CD4-positive, alpha-beta T cell treated with Interleukin-10 for 1 hour (primary cell): Measurements from ENCODE around the gene SRGAP3.

Experiments
- DNase-seq: peaks from one replicate; pipeline ENCODE4 v3.0.0-alpha.2; 2020

SRGAP3 gene

DNA sequence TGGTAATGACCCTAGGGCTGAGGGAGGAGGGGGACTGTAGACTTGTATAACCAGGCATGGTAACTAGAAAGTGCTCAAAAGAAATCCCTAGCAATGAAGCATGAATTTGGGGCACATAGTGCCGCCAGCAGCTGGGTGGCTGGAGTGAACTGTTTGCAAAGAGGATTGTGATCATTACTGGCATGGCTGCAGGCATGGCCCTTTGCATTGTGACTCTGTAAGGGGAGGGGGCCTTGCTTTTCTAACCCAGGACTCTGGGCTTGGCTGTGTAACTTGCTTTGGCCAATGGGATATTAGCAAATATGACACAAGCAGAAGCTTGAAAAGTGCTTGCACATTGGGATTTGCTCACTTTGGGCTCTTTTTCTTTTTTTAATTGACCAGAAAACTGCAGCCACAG, 173.7 kb downstream of the SRGAP3 start:
- no peak for DNase-seq

DNA sequence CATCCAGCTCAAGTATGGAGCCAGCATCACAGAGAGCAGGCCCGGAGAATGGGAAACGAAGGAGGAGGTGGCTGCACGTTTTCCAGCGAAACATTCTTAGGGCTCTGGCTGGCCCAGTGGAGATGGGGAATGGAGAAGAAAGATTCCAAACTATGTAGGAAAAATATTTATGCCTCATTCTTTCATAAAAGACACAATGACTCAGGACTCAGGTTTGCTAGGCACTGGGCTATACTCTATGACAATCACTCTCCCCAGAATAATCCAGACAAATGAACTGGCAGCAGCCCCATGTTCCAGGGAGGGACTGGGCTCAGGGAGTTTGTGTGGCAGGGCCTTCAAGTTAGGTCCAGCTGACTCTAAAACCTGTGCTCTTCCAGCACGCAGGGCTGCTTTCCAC, 175.4 kb downstream of the SRGAP3 start:
- DNase-seq, result no peak

- DNase-seq, result no peak
These were observed 176.8 kb downstream of the SRGAP3 start for GRCh38 chr3:9072667-9073009.

- DNase-seq, result no peak
These were observed 177.3 kb downstream of the SRGAP3 start for GRCh38 chr3:9071936-9072666.

DNA sequence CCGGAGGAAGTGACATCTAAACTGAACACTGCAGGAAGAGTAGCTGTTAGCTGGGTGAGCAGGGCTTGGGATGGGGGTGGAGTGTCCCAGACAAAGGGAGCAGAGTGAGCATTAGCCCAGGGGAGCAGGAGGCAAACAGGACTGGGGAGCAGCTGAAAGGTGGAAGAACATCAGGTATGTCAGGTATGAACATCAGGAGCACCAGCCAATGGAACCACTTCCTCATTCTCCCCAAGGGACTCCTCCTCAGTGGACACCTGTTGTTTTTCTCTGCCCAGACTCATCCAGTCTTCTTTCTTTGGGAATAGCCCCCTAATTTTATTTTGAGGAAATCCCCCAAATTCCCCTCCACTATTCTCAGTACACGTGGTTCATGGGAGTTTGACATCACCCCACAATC, 178.5 kb downstream of the SRGAP3 start:
- DNase-seq, result no peak

DNA sequence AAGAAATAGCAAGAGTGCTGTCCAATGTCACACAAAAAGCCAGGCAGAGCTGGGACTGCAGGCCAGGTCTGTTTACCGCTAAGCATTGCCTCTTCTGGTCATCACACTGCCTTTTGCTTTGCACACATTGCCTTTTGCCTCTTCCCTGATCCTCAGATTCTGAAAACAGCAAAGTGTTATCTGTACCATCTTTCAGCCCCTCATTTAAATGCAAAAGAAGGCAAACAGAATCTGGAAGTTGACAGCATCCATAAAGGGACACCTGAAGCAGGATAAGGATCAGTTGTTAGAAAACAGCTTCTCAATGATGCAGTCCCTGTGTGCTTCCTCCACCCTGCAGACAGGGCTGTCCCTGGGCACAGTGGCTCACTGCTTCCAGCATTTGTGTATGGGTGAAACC, 179.5 kb downstream of the SRGAP3 start:
- DNase-seq, result no peak

DNA sequence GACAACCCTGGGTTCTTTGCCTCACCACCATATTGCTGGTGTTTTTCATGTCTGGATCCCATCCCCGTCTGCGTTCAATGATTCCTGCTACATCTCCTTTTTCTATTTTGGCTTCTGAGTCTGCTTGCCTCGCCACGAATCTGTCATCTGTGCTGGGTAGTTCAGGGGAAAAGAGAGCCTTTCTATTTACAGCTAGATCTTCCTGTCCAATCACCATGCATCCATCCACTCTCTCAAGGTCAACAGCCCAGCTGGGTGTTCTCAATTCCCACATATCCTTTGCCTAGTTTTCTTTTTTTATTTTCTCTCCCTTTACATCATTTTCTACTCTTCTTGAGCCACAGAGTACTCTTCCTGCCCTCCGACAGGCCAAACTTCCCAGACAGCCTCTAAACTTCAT, 181.4 kb downstream of the SRGAP3 start:
- DNase-seq, result no peak

GRCh38 chr3:9067352-9067975, 182.0 kb downstream of the SRGAP3 start:
- peak; percentile 25 for DNase-seq

DNA sequence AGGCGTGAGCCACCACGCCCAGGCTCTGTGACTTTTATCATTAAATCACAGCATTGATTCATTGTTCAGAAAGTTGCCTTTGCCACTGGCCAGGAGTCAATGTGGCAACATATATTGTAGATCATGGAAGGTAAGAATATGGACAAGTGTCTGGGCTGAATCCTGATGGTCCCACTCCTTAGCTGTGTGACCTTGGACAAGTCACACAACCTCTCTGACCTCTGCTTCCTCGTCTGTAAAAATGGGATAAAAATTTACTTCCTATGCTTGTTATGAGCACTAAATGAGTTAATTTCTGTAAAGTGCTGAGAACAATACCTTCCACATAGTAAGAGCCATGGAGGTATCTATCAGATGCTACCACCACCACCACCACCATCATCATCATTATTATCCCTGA, 182.7 kb downstream of the SRGAP3 start:
- DNase-seq, result no peak

DNA sequence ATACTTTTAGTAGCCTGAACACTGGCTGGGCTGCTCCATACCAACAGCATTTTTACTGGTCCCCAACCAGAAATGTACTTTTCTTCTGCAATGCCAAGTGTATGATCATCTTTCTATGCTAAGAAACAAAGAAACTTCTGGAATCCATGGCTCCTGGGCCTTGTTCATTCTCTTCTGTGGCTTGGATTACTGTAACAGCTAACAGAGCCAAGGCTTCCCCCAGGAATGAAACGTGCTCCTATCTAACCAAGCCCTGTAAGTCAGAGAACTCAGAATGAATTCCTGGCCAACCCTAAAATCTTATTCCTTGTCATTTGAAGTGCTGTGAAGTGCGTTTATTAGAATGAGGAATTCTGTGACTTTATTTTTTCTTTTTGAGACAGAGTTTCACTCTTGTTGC, 183.3 kb downstream of the SRGAP3 start:
- no peak for DNase-seq

DNA sequence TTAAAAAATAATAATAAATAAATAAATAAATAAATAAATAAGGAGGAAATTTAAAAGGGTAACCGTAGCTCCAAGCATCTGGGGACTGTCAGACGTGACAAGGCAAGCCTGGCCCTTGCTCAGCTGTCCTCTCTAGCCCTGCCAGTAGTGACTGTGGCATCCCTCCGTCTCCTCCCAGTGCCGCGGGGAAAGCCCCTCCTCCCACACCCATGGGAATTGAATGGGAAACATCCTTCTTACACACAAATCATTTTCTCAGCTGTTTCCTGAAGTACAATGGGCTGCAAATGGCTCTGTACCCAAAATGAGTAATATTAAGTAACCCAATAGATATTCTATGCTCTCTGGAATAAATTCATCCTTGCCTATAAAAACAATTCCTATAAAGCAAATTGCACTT, 184.6 kb downstream of the SRGAP3 start:
- no peak for DNase-seq

GRCh38 chr3:9064251-9064650, 185.2 kb downstream of the SRGAP3 start:
- DNase-seq, result no peak

DNA sequence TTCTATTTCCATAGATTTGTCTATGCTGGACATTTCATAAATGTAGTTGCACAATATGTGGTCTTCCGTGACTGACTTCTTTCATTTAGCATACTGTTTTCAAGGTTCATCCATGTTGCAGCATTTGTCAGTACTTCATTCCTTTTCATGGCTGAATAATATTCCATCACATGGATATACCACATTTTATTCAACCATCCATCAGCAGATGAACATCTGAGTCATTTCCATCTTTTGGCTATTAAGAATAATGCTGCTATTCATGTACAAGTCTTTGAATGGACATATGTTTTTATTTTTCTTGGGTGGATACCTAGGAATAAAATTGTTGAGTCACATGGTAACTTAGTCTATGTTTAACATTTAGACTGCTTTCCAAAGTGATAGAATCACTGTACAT, 186.9 kb downstream of the SRGAP3 start:
- no peak for DNase-seq

DNA sequence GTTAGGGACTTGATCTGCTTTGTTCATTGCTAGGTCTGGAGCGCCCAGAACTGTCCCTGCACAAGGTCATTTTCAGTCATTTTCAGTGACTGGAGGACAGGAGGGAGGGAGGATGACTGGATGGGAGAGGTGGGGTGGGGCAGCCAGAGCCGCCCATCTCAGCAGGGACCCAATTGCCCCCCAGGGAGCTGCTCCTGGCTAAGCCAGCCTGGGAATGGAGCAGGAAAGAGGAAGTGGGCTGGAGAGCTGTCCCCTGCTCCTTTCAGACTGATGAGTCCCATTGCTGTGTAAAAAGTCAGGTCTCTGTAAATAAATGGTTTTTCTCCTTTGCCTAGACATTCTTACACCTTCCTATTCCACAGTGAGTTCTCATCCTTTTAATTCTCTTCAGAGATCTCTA, 187.8 kb downstream of the SRGAP3 start:
- DNase-seq, result no peak

GRCh38 chr3:9059489-9060400, 189.7 kb downstream of the SRGAP3 start:
- DNase-seq, result no peak

DNA sequence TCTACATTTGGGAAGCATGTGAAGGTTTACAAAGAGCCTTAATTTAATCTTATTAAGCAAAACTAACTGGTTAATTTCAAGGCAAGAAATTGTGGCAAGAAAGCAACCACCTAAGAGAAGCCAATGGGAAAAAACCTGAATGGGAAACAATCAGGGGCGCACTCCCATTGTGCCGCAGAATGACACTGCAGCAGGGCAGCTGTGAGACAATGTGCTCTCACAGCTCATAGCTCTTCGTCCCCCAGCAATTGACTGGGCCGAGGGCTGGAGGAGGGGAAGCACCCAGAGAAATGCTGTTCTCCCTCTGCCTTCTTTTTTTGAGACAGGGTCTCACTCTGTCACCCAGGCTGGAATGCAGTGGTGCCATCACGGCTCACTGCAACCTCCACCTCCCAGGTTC, 192.9 kb downstream of the SRGAP3 start:
- no peak for DNase-seq

DNA sequence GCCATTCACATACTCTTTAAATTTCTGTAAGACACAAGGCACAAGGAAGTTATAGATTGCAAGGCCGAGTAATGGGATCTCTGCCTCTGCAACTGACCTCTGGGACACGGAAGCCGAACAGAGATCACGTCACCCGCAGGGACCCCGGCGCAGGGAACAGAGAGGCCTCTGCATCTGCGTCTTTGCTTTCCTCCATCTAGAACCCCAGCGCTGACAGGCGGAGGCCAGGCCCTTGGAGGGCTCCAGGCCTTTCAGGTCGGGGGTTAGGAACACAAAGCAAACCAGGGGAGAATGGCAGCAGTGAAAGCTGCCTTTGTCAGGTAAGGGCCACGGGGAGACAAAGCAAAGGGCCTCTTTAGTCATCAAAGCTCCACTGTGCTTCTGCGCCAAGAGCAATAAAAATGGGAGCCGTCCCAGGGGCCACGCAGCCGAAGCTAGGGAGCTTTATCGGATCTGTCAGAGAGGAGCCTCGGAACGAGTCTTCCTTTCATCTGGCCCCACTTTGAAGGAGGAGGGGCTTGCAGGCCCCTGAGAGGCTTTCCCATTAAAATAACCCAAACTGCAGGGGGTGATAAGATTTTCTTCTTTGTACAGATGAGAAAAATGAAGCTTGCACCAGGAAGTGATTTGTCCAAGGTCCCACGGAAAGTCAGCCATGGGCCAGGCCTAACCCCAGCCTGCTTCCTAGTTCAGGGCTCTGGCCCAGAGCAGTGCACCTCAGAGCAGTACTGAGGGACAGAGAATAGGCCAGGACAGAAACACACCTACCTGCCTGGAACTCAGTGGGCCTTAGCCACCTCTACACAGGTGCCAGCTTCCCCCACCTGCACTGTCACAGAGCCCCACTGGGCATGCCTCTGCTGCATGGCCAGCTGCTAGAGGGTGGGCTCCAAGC, 201.7 kb downstream of the SRGAP3 start:
- no peak for DNase-seq

GRCh38 chr3:9045371-9045770, 204.1 kb downstream of the SRGAP3 start:
- no peak for DNase-seq

DNA sequence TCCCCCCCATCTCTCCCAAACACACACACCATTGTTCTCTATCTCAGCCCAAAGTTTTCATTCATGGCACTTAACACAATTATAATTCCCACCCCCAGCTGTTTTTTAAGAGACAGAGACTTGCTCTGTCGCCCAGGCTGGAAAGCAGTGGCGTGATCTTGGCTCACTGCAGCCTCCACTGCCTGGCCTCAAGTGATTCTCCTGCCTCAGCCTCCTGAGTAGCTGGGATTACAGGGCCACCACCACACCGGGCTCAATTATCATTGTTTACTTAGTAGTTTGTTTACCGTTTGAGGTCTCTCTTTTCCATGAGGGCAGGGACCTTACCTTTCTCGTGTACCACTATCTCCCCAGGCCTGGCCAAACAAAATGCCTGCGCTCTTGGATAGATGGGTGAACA, 206.4 kb downstream of the SRGAP3 start:
- no peak for DNase-seq

DNA sequence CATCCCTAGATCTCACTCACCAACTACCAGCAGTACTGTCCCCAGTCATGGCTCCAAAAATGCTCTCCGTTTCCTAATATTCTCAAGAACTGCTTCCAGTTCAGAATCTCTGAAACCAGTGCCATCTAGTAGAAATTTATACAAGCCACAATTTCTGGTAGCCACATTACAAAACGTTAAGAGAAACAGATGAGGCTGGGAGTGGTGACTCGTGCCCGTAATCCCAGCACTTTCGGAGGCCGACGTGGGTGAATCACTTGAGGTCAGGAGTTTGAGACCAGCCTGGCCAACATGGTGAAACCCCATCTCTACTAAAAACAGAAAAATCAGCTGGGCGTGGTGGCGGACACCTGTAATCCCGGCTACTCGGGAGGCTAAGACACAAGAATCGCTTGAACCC, 207.8 kb downstream of the SRGAP3 start:
- DNase-seq, result no peak

GRCh38 chr3:9040996-9041395, 208.4 kb downstream of the SRGAP3 start:
- no peak for DNase-seq

DNA sequence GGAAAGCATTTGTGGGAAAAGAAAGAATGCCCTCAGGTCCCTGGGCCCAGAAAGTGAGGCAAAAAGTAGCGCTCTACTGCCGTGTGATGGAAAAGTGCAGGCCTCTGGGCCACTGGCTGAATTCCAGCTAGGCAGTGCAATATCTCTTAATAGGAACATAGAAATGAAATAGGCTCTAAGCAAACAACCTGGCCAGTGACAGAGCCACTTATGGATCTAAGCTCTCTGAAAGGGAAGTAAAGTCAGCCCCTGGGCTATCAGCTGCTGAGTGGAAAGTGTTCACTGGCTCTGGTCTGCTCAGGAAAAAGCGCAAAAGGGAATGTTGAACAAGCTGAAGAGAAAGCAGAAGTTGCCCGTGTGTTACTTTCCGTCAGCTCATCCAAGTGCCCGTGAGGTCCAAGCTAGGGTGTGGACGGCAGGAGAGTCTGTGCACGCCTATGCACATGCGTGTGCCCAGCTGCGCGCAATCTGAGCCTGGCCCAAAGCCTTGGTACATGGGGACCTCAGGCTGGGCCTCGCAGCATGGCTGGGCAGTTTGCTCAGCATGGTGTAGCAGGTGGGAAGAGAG, 212.2 kb downstream of the SRGAP3 start:
- DNase-seq, result no peak
